Gastrocnemius medialis (tissue), 4 donors: ENCODE data around the gene UBE2V1.

Experiments used
- CTCF ChIP-seq, 5 experiments: fragments of 450-650 bp in 3 of 5; fragments of 200-600 bp in 2 of 5; sonication (generic) in 2 of 5; IDR thresholded peaks in 4 of 5; conservative IDR thresholded peaks in 1 of 5; 1 replicate in 4 of 5; 2 replicates in 1 of 5; pipeline ENCODE4 v1.5.1; 2016 to 2019; ENCODE audit warnings: antibody characterized with exemption in 5 of 5, mild to moderate bottlenecking in 3 of 5, moderate library complexity in 3 of 5
- POLR2A ChIP-seq, 2 donors: fragments of 450-650 bp; IDR thresholded peaks; one replicate each; pipeline ENCODE4 v1.6.1; 2017; ENCODE audit warnings: antibody characterized with exemption in 2 of 2, mild to moderate bottlenecking in 2 of 2, moderate library complexity in 2 of 2

- TF ChIP-seq CTCF (IDR thresholded peaks at IDR 0.05 in 4 of 5, conservative IDR thresholded peaks at IDR 0.05 in 1 of 5), result peak; percentile 99 to 100 (median 99)
- no peak for TF ChIP-seq POLR2A (IDR thresholded peaks at IDR 0.05)
These were observed 41.7 kb downstream of the UBE2V1 start for GRCh38 chr20:50071039-50071888.
